ENCODE data around the gene DEDD. TPM values are rescaled to one million over a fixed set of nuclear protein-coding genes. Genes with fewer than 3 reads are reported as not detected.

Gene DEDD
- total RNA-seq, 1 experiment from 2014 or later, result 39.2 TPM

DNA sequence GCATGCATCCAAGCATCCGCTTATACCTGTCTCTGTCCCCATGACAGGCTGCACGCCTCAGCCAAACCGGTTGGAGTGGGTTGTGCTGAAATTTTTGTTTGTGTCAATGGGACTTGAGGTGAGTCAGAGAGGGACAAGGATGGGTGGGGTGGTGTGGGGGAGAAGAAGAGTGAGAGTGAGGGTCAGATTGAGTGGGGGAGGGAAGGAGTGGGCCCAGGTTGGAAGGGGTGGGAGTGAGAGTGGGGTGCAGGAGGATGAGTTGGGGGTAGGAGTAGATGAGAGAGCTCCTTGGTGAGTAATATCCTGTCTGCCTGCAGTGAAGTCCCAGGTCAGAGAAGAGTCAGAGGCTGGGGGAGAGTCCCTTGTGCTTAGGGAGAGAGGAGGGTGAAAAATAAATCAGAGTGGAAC is 39.8 kb downstream of the DEDD start:
- H3K4me2 ChIP-seq (ENCODE audit: low read length), result peak overlapping the region; percentile 58
- BruUV-seq (replicated peaks), result no TSS peak
- ATAC-seq, result peak; percentile 54
- peak; percentile 94 for DNase-seq
- POLR2A ChIA-PET (ENCODE audit: unreplicated experiment), result interaction anchor here (0.6 kb wide), 1 partner anchor 48 kb away, joined by 3 read pairs; no protein-coding TSS in a partner anchor
- H3K4me3 ChIP-seq (ENCODE audit: low read length), result no peak overlapping the region
- no peaks in the 10 kb centered on the region for H3K36me3 ChIP-seq (ENCODE audit: low read depth, low read length)
- H3K27me3 ChIP-seq (ENCODE audit: low read length), result no peaks in the 10 kb centered on the region
- TF ChIP-seq, protein P1, sequence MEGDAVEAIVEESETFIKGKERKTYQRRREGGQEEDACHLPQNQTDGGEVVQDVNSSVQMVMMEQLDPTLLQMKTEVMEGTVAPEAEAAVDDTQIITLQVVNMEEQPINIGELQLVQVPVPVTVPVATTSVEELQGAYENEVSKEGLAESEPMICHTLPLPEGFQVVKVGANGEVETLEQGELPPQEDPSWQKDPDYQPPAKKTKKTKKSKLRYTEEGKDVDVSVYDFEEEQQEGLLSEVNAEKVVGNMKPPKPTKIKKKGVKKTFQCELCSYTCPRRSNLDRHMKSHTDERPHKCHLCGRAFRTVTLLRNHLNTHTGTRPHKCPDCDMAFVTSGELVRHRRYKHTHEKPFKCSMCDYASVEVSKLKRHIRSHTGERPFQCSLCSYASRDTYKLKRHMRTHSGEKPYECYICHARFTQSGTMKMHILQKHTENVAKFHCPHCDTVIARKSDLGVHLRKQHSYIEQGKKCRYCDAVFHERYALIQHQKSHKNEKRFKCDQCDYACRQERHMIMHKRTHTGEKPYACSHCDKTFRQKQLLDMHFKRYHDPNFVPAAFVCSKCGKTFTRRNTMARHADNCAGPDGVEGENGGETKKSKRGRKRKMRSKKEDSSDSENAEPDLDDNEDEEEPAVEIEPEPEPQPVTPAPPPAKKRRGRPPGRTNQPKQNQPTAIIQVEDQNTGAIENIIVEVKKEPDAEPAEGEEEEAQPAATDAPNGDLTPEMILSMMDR (conservative IDR thresholded peaks at IDR 0.05; ENCODE audit: low read depth, low read length), result no peak
- TF ChIP-seq EZH2 (IDR thresholded peaks at IDR 0.05; ENCODE audit: low read length, unreplicated experiment) (no peak), EZH2phosphoT487 (IDR thresholded peaks at IDR 0.05; ENCODE audit: borderline replicate concordance, low read length) (no peak)
- H3K9me3 ChIP-seq (ENCODE audit: low read length), result no peaks in the 10 kb centered on the region
- H3K27ac ChIP-seq (ENCODE audit: low read length), result peak overlapping the region; percentile 68
- peak overlapping the region; percentile 5; the same call in 1 of the 2 replicates for H3K9ac ChIP-seq (ENCODE audit: low read length)
- H3K79me2 ChIP-seq (ENCODE audit: low read length), result peaks cover 15% of the 10 kb centered on the region
- H2AFZ ChIP-seq (ENCODE audit: low read length), result peak overlapping the region; percentile 26; the same call in 1 of the 2 replicates
- H3K9me2 ChIP-seq (replicated peaks; ENCODE audit: low read length), result no peaks in the 10 kb centered on the region
- no peaks in the 10 kb centered on the region for H4K20me1 ChIP-seq (ENCODE audit: low read length)
- CTCF ChIA-PET, result no interaction called here
- H3K4me1 ChIP-seq (ENCODE audit: insufficient read depth, low read length), result peaks cover 55% of the 10 kb centered on the region
- H3F3A ChIP-seq (ENCODE audit: low read length, unreplicated experiment), result no peaks in the 10 kb centered on the region
- intact Hi-C loops (cut with micrococcal nuclease), result no loop called here

DNA sequence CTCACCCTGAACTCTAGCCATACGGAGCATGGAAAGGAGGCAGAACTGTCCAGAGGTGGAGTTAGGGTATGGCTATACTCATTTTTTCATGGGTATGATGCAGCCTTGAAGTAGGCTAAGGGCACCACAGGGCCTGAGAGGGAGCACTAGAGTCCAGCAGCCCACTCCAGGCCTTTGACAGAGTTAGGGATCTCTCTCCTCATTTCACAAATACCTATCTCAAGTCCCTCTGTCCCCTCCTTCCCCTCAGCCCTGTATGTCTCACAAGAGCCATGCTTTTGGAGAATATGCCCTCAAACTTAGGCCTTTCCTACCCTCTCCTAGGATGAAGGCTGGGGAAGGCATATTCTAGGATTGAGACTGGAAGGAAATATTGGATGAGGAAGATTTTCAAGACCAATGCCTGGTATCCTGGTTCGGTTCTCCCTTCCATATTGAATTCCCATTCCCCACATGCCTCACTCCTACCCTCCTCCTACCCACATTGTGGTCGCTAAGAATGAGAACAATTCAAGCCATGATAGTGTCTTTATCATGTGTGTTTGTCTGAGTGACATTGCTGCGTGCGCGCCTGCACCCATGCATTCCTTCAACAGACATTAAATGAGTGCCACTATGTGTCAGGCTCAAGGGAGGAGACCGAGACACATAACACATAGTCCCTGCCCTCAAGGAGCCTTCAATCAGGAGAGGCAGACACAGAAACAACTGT is 40.5 kb downstream of the DEDD start:
- no peak for DNase-seq
- H3K4me3 ChIP-seq (ENCODE audit: low read length), result no peak overlapping the region
- H3K9me3 ChIP-seq (ENCODE audit: low read length), result no peaks in the 10 kb centered on the region
- H3K4me2 ChIP-seq (ENCODE audit: low read length), result peak overlapping the region; percentile 58
- H3K79me2 ChIP-seq (ENCODE audit: low read length), result peaks cover 17% of the 10 kb centered on the region
- BruUV-seq (replicated peaks), result no TSS peak
- ChIA-PET POLR2A (ENCODE audit: unreplicated experiment) (no interaction called here), CTCF (no interaction called here)
- intact Hi-C loops (cut with micrococcal nuclease), result no loop called here
- peak overlapping the region; percentile 68 for H3K27ac ChIP-seq (ENCODE audit: low read length)
- no peaks in the 10 kb centered on the region for H4K20me1 ChIP-seq (ENCODE audit: low read length)
- H3K9ac ChIP-seq (ENCODE audit: low read length), result no peak overlapping the region
- no peaks in the 10 kb centered on the region for H3K9me2 ChIP-seq (replicated peaks; ENCODE audit: low read length)
- no peaks in the 10 kb centered on the region for H3F3A ChIP-seq (ENCODE audit: low read length, unreplicated experiment)
- no peaks in the 10 kb centered on the region for H3K27me3 ChIP-seq (ENCODE audit: low read length)
- H3K4me1 ChIP-seq (ENCODE audit: insufficient read depth, low read length), result peaks cover 52% of the 10 kb centered on the region
- H2AFZ ChIP-seq (ENCODE audit: low read length), result peak overlapping the region; percentile 26; the same call in 1 of the 2 replicates
- TF ChIP-seq, protein P1 (conservative IDR thresholded peaks at IDR 0.05; ENCODE audit: low read depth, low read length), result no peak
- TF ChIP-seq EZH2phosphoT487 (IDR thresholded peaks at IDR 0.05; ENCODE audit: borderline replicate concordance, low read length) (no peak), EZH2 (IDR thresholded peaks at IDR 0.05; ENCODE audit: low read length, unreplicated experiment) (no peak)
- ATAC-seq, result no peak
- H3K36me3 ChIP-seq (ENCODE audit: low read depth, low read length), result no peaks in the 10 kb centered on the region

DNA sequence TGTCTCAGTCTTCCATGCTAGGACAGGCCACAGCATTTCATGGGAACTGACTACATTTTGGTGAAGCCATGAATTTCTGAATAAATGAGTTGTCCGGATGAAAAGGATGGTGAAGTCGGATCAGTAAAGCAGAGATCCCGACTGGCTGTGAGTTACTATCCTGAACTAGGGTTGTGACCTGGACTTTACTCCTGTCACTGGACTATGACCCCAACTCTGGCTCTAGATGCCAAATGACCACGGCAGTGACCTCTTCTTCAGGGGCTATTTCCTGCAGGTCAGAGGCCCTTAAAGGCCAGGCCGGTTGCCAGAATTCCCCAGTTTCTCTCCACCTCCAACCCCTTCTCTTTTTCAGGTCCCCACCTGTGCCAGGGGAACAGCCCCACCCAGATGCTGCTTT is 41.4 kb downstream of the DEDD start:
- ATAC-seq, result no peak
- DNase-seq, result no peak
- intact Hi-C loops (cut with micrococcal nuclease), result no loop called here
- no peak overlapping the region for H2AFZ ChIP-seq (ENCODE audit: low read length)
- TF ChIP-seq, protein P1 (conservative IDR thresholded peaks at IDR 0.05; ENCODE audit: low read depth, low read length), result no peak
- no peak for TF ChIP-seq EZH2phosphoT487 (IDR thresholded peaks at IDR 0.05; ENCODE audit: borderline replicate concordance, low read length)
- TF ChIP-seq EZH2 (IDR thresholded peaks at IDR 0.05; ENCODE audit: low read length, unreplicated experiment), result no peak
- H3K9me3 ChIP-seq (ENCODE audit: low read length), result no peaks in the 10 kb centered on the region
- BruUV-seq (replicated peaks), result no TSS peak
- no peaks in the 10 kb centered on the region for H3F3A ChIP-seq (ENCODE audit: low read length, unreplicated experiment)
- ChIA-PET POLR2A (ENCODE audit: unreplicated experiment) (no interaction called here), CTCF (no interaction called here)
- H3K9me2 ChIP-seq (replicated peaks; ENCODE audit: low read length), result no peaks in the 10 kb centered on the region
- no peaks in the 10 kb centered on the region for H3K27me3 ChIP-seq (ENCODE audit: low read length)
- H3K4me2 ChIP-seq (ENCODE audit: low read length), result no peak overlapping the region
- H3K27ac ChIP-seq (ENCODE audit: low read length), result no peak overlapping the region
- H3K79me2 ChIP-seq (ENCODE audit: low read length), result peaks cover 23% of the 10 kb centered on the region
- no peaks in the 10 kb centered on the region for H3K36me3 ChIP-seq (ENCODE audit: low read depth, low read length)
- peaks cover 59% of the 10 kb centered on the region for H3K4me1 ChIP-seq (ENCODE audit: insufficient read depth, low read length)
- no peak overlapping the region for H3K9ac ChIP-seq (ENCODE audit: low read length)
- no peak overlapping the region for H3K4me3 ChIP-seq (ENCODE audit: low read length)
- H4K20me1 ChIP-seq (ENCODE audit: low read length), result no peaks in the 10 kb centered on the region

All from PC-3 (cell line).